B cell (primary cell): ENCODE measurements around the gene SLC16A1. TPM values are rescaled to one million over a fixed set of nuclear protein-coding genes. Genes with fewer than 3 reads are reported as not detected.

ENCODE experiments used
- ATAC-seq: fragments of 200-7000 bp; cut with Tn5 transposase; one replicate; pipeline ENCODE4 v1.10.0; 2021; ENCODE audit warnings: low read depth, mild to moderate bottlenecking, moderate number of reproducible peaks, moderate library complexity
- CTCF ChIA-PET: fragments of 350-600 bp; sonication (Branson Sonifier 250); formaldehyde crosslinking; loops from one replicate; lab custom pipeline; 2021; ENCODE audit warnings: antibody characterized with exemption, inconsistent platforms; lab: Charles Lee
- POLR2A ChIA-PET: fragments of 350-600 bp; sonication (Branson Sonifier 250); formaldehyde crosslinking; loops from one replicate; lab custom pipeline; 2021; ENCODE audit warnings: antibody characterized with exemption; lab: Charles Lee
- DNase-seq: peaks from one replicate; pipeline ENCODE4 v3.0.0; 2013
- H2AFZ ChIP-seq: 2 replicates; pipeline ENCODE4 v1.6.1; 2012; ENCODE audit warnings: mild to moderate bottlenecking, low read depth, low read length; ENCODE audit not compliant: insufficient read depth, poor library complexity, severe bottlenecking
- H3K27ac ChIP-seq, 2 donors: 1 replicate in 1 of 2; 2 replicates in 1 of 2; pipeline ENCODE4 v1.5.1; 2012 to 2013; ENCODE audit warnings: low read length in 2 of 2, mild to moderate bottlenecking in 2 of 2, moderate library complexity in 1 of 2
- H3K27me3 ChIP-seq, 4 experiments: fragments of 200-600 bp in 1 of 4; sonication (generic) in 1 of 4; replicated peaks in 1 of 4; 1 replicate in 2 of 4; 2 replicates in 2 of 4; pipeline versions ENCODE4 v1.6.1 to v1.7.0; 2013 to 2016; ENCODE audit warnings: low read length in 3 of 4, mild to moderate bottlenecking in 2 of 4, mixed read lengths in 1 of 4, moderate library complexity in 1 of 4; ENCODE audit not compliant: insufficient read depth in 4 of 4, control insufficient read depth in 3 of 4; ENCODE audit errors: control extremely low read depth in 1 of 4
- H3K36me3 ChIP-seq, 2 experiments: replicated peaks in 1 of 2; 1 replicate in 1 of 2; 2 replicates in 1 of 2; pipeline versions ENCODE4 v1.6.1 to v1.7.1; 2013; ENCODE audit warnings: low read length in 1 of 2; ENCODE audit not compliant: insufficient read depth in 2 of 2, control insufficient read depth in 1 of 2; ENCODE audit errors: control extremely low read depth in 1 of 2, extremely low read depth in 1 of 2
- H3K4me1 ChIP-seq, 2 donors: fragments of 200-600 bp in 1 of 2; sonication (generic) in 1 of 2; 1 replicate in 1 of 2; 2 replicates in 1 of 2; pipeline versions ENCODE4 v1.5.1 to v1.6.1; 2013 to 2017; ENCODE audit warnings: low read length in 2 of 2; ENCODE audit not compliant: control insufficient read depth in 2 of 2, insufficient read depth in 2 of 2
- H3K4me2 ChIP-seq: replicated peaks from 2 replicates; pipeline ENCODE3; 2012; ENCODE audit warnings: mild to moderate bottlenecking, low read depth, low read length; ENCODE audit not compliant: poor library complexity, severe bottlenecking
- H3K4me3 ChIP-seq, 5 experiments: fragments of 200-600 bp in 1 of 5; sonication (generic) in 1 of 5; 1 replicate in 3 of 5; 2 replicates in 2 of 5; pipeline versions ENCODE4 v1.5.1 to v1.7.0; 2011 to 2016; ENCODE audit warnings: low read length in 4 of 5, mild to moderate bottlenecking in 4 of 5, low read depth in 2 of 5, control low read depth in 1 of 5, moderate library complexity in 1 of 5; ENCODE audit not compliant: insufficient read depth in 1 of 5; ENCODE audit errors: control extremely low read depth in 1 of 5, extremely low read depth in 1 of 5
- H3K79me2 ChIP-seq: fragments of 200-600 bp; sonication (generic); one replicate; pipeline ENCODE4 v1.6.0; 2016; ENCODE audit warnings: low read length; ENCODE audit not compliant: control insufficient read depth, insufficient read depth
- H3K9ac ChIP-seq: fragments of 200-600 bp; sonication (generic); 2 replicates; pipeline ENCODE4 v1.6.1; 2017; ENCODE audit warnings: mild to moderate bottlenecking, low read length, moderate library complexity
- H3K9me3 ChIP-seq, 3 donors: one replicate each; pipeline versions ENCODE4 v1.6.1 to v1.7.1; 2013; ENCODE audit warnings: low read length in 2 of 3; ENCODE audit not compliant: control insufficient read depth in 2 of 3, insufficient read depth in 1 of 3; ENCODE audit errors: control extremely low read depth in 1 of 3
- H4K20me1 ChIP-seq: 2 replicates; pipeline ENCODE4 v1.6.0; 2012; ENCODE audit warnings: mild to moderate bottlenecking, low read length; ENCODE audit not compliant: insufficient read depth, control insufficient read depth, poor library complexity, severe bottlenecking
- H3K27ac Mint-ChIP-seq: one replicate; pipeline ENCODE4 v1.8.0; 2021; ENCODE audit warnings: mixed read lengths
- H3K27me3 Mint-ChIP-seq: one replicate; pipeline ENCODE4 v1.8.0; 2021; ENCODE audit warnings: mixed read lengths
- H3K4me1 Mint-ChIP-seq: one replicate; pipeline ENCODE4 v1.8.0; 2021; ENCODE audit warnings: mixed read lengths
- H3K4me3 Mint-ChIP-seq: one replicate; pipeline ENCODE4 v1.8.0; 2021; ENCODE audit warnings: mixed read lengths
- H3K9me3 Mint-ChIP-seq: one replicate; pipeline ENCODE4 v1.8.0; 2022; ENCODE audit warnings: mixed read lengths; ENCODE audit not compliant: insufficient read depth
- EZH2 ChIP-seq: IDR thresholded peaks from 2 replicates; pipeline ENCODE4 v1.6.1; 2012; ENCODE audit warnings: borderline replicate concordance, low read depth, mild to moderate bottlenecking, moderate library complexity, low read length; ENCODE audit not compliant: insufficient read depth, poor library complexity, severe bottlenecking
- WGBS: methylation state at CpG from one replicate; pipeline ENCODE4 v1.1.5; 2013; ENCODE audit warnings: missing lambda C conversion rate; ENCODE audit not compliant: insufficient coverage; 5-methylcytosine and 5-hydroxymethylcytosine counted together
- intact Hi-C: fragments of 100-400 bp; cut with micrococcal nuclease; formaldehyde crosslinking; loops from one replicate; pipeline ENCODE4 v1.10.0; 2022
- polyA plus RNA-seq: library from polyadenylated mRNA; depleted of rRNA; stranded (reverse); fragments of >200 nt; gene quantifications from 2 replicates; pipeline ENCODE4 v1.2.3, GENCODE V29; 2012
- total RNA-seq, 2 donors: library from RNA; stranded (reverse); fragments of 120-200 nt in 1 of 2; gene quantifications; 1 replicate in 1 of 2; 2 replicates in 1 of 2; pipeline versions ENCODE4 v1.2.3 to v1.2.4, GENCODE V29; 2013 to 2022
- TF ChIP-seq, protein P1 (sequence below): fragments of 200-600 bp; IDR thresholded peaks from one replicate; pipeline ENCODE4 v1.8.0; 2022; ENCODE audit warnings: antibody characterized with exemption, mild to moderate bottlenecking

SLC16A1 gene
- total and polyA plus RNA-seq, 2 donors (not counting 1 experiment from before 2014, with no cell fraction given) = 2.1 to 13.0 TPM

DNA sequence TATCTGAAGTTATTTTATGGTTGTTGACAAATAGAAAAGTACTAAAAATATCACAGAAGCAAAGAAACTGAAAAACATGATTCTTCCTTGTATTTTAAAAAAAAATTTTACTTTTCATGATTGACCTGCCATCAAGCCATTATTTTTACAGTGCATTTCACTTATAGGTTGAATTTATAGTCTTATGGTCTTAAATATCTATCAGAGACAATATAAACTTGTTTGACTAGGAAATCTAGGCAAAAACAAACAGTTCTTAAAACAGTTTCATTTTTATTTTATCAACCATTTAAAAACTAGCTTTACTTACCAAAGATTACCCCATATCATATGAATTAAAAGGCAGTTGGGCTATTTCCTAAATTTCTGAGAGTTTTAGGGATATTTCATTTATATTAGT, 59.2 kb downstream of the SLC16A1 start:
- H3K4me1 ChIP-seq = no peaks in the 10 kb centered on the region
- ATAC-seq = no peak
- Mint-ChIP-seq H3K4me3 (no peak overlapping the region), H3K27ac (no peak overlapping the region), H3K4me1 (no peaks in the 10 kb centered on the region), H3K9me3 (peaks cover 10% of the 10 kb centered on the region), H3K27me3 (no peaks in the 10 kb centered on the region)
- peaks cover 0 to 24% (median 10%) of the 10 kb centered on the region in 3 donors for H3K9me3 ChIP-seq
- ChIA-PET POLR2A (no interaction called here), CTCF (no interaction called here)
- no peak overlapping the region for H3K27ac ChIP-seq
- H3K4me2 ChIP-seq = no peak overlapping the region
- H3K27me3 ChIP-seq = no peaks in the 10 kb centered on the region
- no peaks in the 10 kb centered on the region for H3K36me3 ChIP-seq
- H3K9ac ChIP-seq = no peak overlapping the region
- no peak for DNase-seq
- H2AFZ ChIP-seq = no peak overlapping the region
- intact Hi-C loops = no loop called here
- TF ChIP-seq, protein P1, sequence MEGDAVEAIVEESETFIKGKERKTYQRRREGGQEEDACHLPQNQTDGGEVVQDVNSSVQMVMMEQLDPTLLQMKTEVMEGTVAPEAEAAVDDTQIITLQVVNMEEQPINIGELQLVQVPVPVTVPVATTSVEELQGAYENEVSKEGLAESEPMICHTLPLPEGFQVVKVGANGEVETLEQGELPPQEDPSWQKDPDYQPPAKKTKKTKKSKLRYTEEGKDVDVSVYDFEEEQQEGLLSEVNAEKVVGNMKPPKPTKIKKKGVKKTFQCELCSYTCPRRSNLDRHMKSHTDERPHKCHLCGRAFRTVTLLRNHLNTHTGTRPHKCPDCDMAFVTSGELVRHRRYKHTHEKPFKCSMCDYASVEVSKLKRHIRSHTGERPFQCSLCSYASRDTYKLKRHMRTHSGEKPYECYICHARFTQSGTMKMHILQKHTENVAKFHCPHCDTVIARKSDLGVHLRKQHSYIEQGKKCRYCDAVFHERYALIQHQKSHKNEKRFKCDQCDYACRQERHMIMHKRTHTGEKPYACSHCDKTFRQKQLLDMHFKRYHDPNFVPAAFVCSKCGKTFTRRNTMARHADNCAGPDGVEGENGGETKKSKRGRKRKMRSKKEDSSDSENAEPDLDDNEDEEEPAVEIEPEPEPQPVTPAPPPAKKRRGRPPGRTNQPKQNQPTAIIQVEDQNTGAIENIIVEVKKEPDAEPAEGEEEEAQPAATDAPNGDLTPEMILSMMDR = no peak
- TF ChIP-seq EZH2 = no peak
- no peaks in the 10 kb centered on the region for H4K20me1 ChIP-seq
- H3K79me2 ChIP-seq = no peaks in the 10 kb centered on the region
- no peak overlapping the region for H3K4me3 ChIP-seq

DNA sequence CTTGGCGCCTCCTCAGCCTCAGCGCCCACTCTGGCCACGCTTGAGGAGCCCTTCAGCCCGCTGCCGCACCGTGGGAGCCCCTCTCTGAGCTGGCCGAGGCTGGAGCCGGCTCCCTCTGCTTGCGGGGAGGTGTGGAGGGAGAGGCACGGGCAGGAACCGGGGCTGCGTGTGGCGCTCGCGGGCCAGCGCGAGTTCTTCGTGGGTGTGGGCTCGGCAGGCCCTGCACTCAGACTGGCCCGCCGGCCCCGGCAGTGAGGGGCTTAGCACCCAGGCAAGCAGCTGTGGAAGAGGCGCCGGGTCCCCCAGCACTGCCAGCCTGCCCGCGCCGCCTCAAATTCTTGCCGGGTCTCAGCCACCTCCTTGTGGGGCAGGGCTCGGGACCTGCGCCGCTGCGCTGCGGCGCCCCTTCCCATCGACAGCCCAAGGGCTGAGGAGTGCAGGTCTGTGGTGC, 61.4 kb downstream of the SLC16A1 start:
- no peaks in the 10 kb centered on the region for H3K36me3 ChIP-seq
- H3K4me2 ChIP-seq = no peak overlapping the region
- H3K4me3 ChIP-seq = no peak overlapping the region
- no peaks in the 10 kb centered on the region for H3K27me3 ChIP-seq
- Mint-ChIP-seq H3K9me3 (peaks cover 10% of the 10 kb centered on the region), H3K4me1 (no peaks in the 10 kb centered on the region), H3K27ac (no peak overlapping the region), H3K27me3 (no peaks in the 10 kb centered on the region), H3K4me3 (no peak overlapping the region)
- H3K79me2 ChIP-seq = no peaks in the 10 kb centered on the region
- H3K27ac ChIP-seq = no peak overlapping the region
- no peak overlapping the region for H2AFZ ChIP-seq
- ChIA-PET CTCF (interaction anchor here (0.6 kb wide), 1 partner anchor 148 kb away, joined by 3 read pairs; no protein-coding TSS in a partner anchor), POLR2A (no interaction called here)
- intact Hi-C loops = no loop called here
- H4K20me1 ChIP-seq = no peaks in the 10 kb centered on the region
- no peaks in the 10 kb centered on the region for H3K4me1 ChIP-seq
- peaks cover 0 to 24% (median 10%) of the 10 kb centered on the region in 3 donors for H3K9me3 ChIP-seq
- no peak for DNase-seq
- TF ChIP-seq EZH2 = no peak
- TF ChIP-seq, protein P1 = no peak
- 93% methylated on average over 35 of the region's 35 CpGs for WGBS
- no peak for ATAC-seq
- no peak overlapping the region for H3K9ac ChIP-seq
